DOHH2 (cell line): ENCODE measurements around the gene ARFRP1.
"Not testable (repeated sequence)": the region's sequence is repeated elsewhere in the genome, so short reads cannot be mapped to it uniquely, and the experiment has no call there.

Source experiments
- H3F3A ChIP-seq: fragments of 200-600 bp; sonication (generic), shearing (Covaris generic); 2 replicates; pipeline ENCODE4 v1.6.0; 2016; ENCODE audit warnings: antibody characterized with exemption, mild to moderate bottlenecking; ENCODE audit not compliant: control insufficient read depth, insufficient read depth
- H3K27ac ChIP-seq: fragments of 200-600 bp; sonication (generic); 2 replicates; pipeline ENCODE4 v1.5.1; 2014; ENCODE audit warnings: low read depth, mild to moderate bottlenecking, low read length, moderate library complexity
- H3K27me3 ChIP-seq: fragments of 200-600 bp; sonication (generic); 2 replicates; pipeline ENCODE4 v1.6.1; 2014; ENCODE audit warnings: mild to moderate bottlenecking, low read length, mixed read lengths; ENCODE audit not compliant: control insufficient read depth
- H3K36me3 ChIP-seq: fragments of 200-600 bp; sonication (generic); 2 replicates; pipeline ENCODE4 v1.6.1; 2014; ENCODE audit warnings: mild to moderate bottlenecking, low read length, moderate library complexity, mixed read lengths; ENCODE audit not compliant: control insufficient read depth
- H3K4me1 ChIP-seq: fragments of 200-600 bp; sonication (generic); 2 replicates; pipeline ENCODE4 v1.6.1; 2014; ENCODE audit warnings: mild to moderate bottlenecking, low read length, mixed read lengths; ENCODE audit not compliant: control insufficient read depth
- H3K4me2 ChIP-seq: fragments of 200-600 bp; sonication (generic); 2 replicates; pipeline ENCODE4 v1.6.0; 2014; ENCODE audit warnings: mild to moderate bottlenecking, low read length, moderate library complexity
- H3K4me3 ChIP-seq: fragments of 200-600 bp; sonication (generic); 2 replicates; pipeline ENCODE4 v1.5.1; 2014; ENCODE audit warnings: mild to moderate bottlenecking, low read length, mixed read lengths
- H3K79me2 ChIP-seq: fragments of 200-600 bp; sonication (generic); 2 replicates; pipeline ENCODE4 v1.6.1; 2014; ENCODE audit warnings: mild to moderate bottlenecking, low read length, mixed read lengths; ENCODE audit not compliant: control insufficient read depth
- H3K9me2 ChIP-seq: fragments of 200-600 bp; sonication (generic); replicated peaks from 2 replicates; pipeline ENCODE4 v1.6.1; 2014; ENCODE audit warnings: mild to moderate bottlenecking, low read length, mixed read lengths; ENCODE audit not compliant: control insufficient read depth
- H3K9me3 ChIP-seq: fragments of 200-600 bp; sonication (generic); 2 replicates; pipeline ENCODE4 v1.6.1; 2014; ENCODE audit warnings: antibody characterized with exemption, low read length, mixed read lengths; ENCODE audit not compliant: control insufficient read depth, insufficient read depth
- H4K20me1 ChIP-seq: fragments of 200-600 bp; sonication (generic); 2 replicates; pipeline ENCODE4 v1.6.0; 2014; ENCODE audit warnings: low read depth, mild to moderate bottlenecking, antibody characterized with exemption, low read length, moderate library complexity; ENCODE audit not compliant: control insufficient read depth, insufficient read depth
- CTCF ChIP-seq: fragments of 200-600 bp; sonication (generic); IDR thresholded peaks from one replicate; pipeline ENCODE4 v1.5.1; 2014; ENCODE audit warnings: antibody characterized with exemption, mild to moderate bottlenecking, low read depth, low read length; ENCODE audit not compliant: poor library complexity, severe bottlenecking
- EZH2phosphoT487 ChIP-seq: fragments of 200-600 bp; sonication (generic); IDR thresholded peaks from 2 replicates; pipeline ENCODE4 v1.6.1; 2017; ENCODE audit warnings: borderline replicate concordance, mild to moderate bottlenecking, antibody characterized with exemption, low read length, moderate library complexity, mixed read lengths

ARFRP1 gene

GRCh38 chr20:63672666-63673065 is 35.1 kb downstream of the ARFRP1 start:
- Histone ChIP-seq H3K4me2 (no peak overlapping the region), H3F3A (no peaks in the 10 kb centered on the region), H3K9me3 (no peaks in the 10 kb centered on the region), H4K20me1 (no peaks in the 10 kb centered on the region), H3K79me2 (no peaks in the 10 kb centered on the region), H3K36me3 (peaks cover 27% of the 10 kb centered on the region; the same call in 1 of the 2 replicates), H3K9me2 (no peaks in the 10 kb centered on the region), H3K4me3 (no peak overlapping the region), H3K27ac (no peak overlapping the region), H3K4me1 (no peaks in the 10 kb centered on the region), H3K27me3 (no peaks in the 10 kb centered on the region)
- no peak for TF ChIP-seq CTCF
- TF ChIP-seq EZH2phosphoT487, result no peak

- not testable (repeated sequence) for H3K27ac ChIP-seq, H3K4me2 ChIP-seq, H3K9me2 ChIP-seq, H3K27me3 ChIP-seq, H3K9me3 ChIP-seq, H3F3A ChIP-seq, H3K79me2 ChIP-seq, H3K4me3 ChIP-seq, H3K4me1 ChIP-seq, H4K20me1 ChIP-seq
- peaks cover 30% of the 10 kb centered on the region for H3K36me3 ChIP-seq
Measured at GRCh38 chr20:63671695-63672094, 36.1 kb downstream of the ARFRP1 start.

DNA sequence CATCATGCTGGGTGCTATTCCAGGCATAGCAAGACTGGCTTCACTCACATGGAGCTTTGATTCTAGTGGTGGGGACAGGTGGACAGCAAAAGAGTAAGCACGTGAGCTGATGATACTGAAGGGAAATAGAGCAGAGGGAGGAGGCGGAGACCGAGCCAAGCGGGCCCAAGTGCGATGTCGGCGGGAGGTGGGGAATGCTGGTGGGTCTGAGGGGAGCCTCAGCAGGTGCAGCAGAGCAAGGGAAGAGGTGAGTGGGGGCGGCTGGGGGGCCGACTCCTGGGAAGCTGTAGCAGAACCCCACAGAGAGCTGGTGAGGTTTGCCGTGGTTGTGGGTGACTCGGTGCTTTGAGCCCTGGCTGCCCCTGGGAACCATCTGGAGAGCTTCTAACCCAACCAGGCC is 39.4 kb downstream of the ARFRP1 start:
- no peaks in the 10 kb centered on the region for H4K20me1 ChIP-seq
- H3K36me3 ChIP-seq, result peaks cover 38% of the 10 kb centered on the region
- H3K27me3 ChIP-seq, result no peaks in the 10 kb centered on the region
- H3K4me3 ChIP-seq, result no peak overlapping the region
- no peaks in the 10 kb centered on the region for H3K79me2 ChIP-seq
- no peaks in the 10 kb centered on the region for H3K4me1 ChIP-seq
- no peaks in the 10 kb centered on the region for H3K9me2 ChIP-seq
- TF ChIP-seq EZH2phosphoT487 (no peak), CTCF (no peak)
- H3F3A ChIP-seq, result no peaks in the 10 kb centered on the region
- no peak overlapping the region for H3K27ac ChIP-seq
- no peaks in the 10 kb centered on the region for H3K9me3 ChIP-seq
- H3K4me2 ChIP-seq, result no peak overlapping the region

GRCh38 chr20:63667858-63668257 is 39.9 kb downstream of the ARFRP1 start:
- Histone ChIP-seq H3K79me2 (no peaks in the 10 kb centered on the region), H3K4me3 (no peak overlapping the region), H3F3A (no peaks in the 10 kb centered on the region), H3K27me3 (no peaks in the 10 kb centered on the region), H3K4me2 (no peak overlapping the region), H3K27ac (no peak overlapping the region), H3K36me3 (peaks cover 42% of the 10 kb centered on the region), H4K20me1 (no peaks in the 10 kb centered on the region), H3K9me2 (no peaks in the 10 kb centered on the region), H3K4me1 (no peaks in the 10 kb centered on the region), H3K9me3 (no peaks in the 10 kb centered on the region)
- TF ChIP-seq CTCF (no peak), EZH2phosphoT487 (no peak)
